Fibroblast of pulmonary artery (primary cell): ENCODE results near the gene NTNG2.
"Not testable (repeated sequence)": the region's sequence is repeated elsewhere in the genome, so short reads cannot be mapped to it uniquely, and the experiment has no call there.

Experiments used
- DNase-seq: peaks from one replicate; pipeline ENCODE4 v3.0.0-alpha.2; 2010; ENCODE audit warnings: low read depth
- H3K4me3 ChIP-seq: replicated peaks from 2 replicates; pipeline ENCODE4 v1.5.1; 2011; ENCODE audit warnings: low read depth, mild to moderate bottlenecking, control low read depth, low read length, moderate library complexity
- CTCF ChIP-seq: IDR thresholded peaks from 2 replicates; pipeline ENCODE4 v1.5.1; 2011; ENCODE audit warnings: mild to moderate bottlenecking, control low read depth, low read length, inconsistent platforms; ENCODE audit errors: missing control alignments

Gene NTNG2

GRCh38 chr9:132125944-132126679 lies 35.7 kb upstream of the NTNG2 start:
- H3K4me3 ChIP-seq = no peak overlapping the region
- no peak for TF ChIP-seq CTCF
- DNase-seq = no peak

GRCh38 chr9:132126680-132127236 lies 35.1 kb upstream of the NTNG2 start:
- H3K4me3 ChIP-seq = no peak overlapping the region
- no peak for TF ChIP-seq CTCF
- no peak for DNase-seq

GRCh38 chr9:132127888-132128534 lies 33.8 kb upstream of the NTNG2 start:
- H3K4me3 ChIP-seq = no peak overlapping the region
- no peak for TF ChIP-seq CTCF
- DNase-seq = no peak

GRCh38 chr9:132129535-132129934 lies 32.3 kb upstream of the NTNG2 start:
- DNase-seq = no peak
- no peak for TF ChIP-seq CTCF
- no peak overlapping the region for H3K4me3 ChIP-seq

GRCh38 chr9:132134085-132134484 lies 27.8 kb upstream of the NTNG2 start:
- H3K4me3 ChIP-seq, DNase-seq: not testable (repeated sequence)

- TF ChIP-seq CTCF = no peak
- no peak for DNase-seq
- H3K4me3 ChIP-seq = no peak overlapping the region
Observed at GRCh38 chr9:132135456-132135855, 26.4 kb upstream of the NTNG2 start.

- no peak overlapping the region for H3K4me3 ChIP-seq
- no peak for TF ChIP-seq CTCF
- no peak for DNase-seq
Observed at GRCh38 chr9:132136151-132136780, 25.6 kb upstream of the NTNG2 start.
